ENCODE data around the gene DAZAP1. TPM values are rescaled to one million over a fixed set of nuclear protein-coding genes. Genes with fewer than 3 reads are reported as not detected.

Gene DAZAP1
- total RNA-seq, 2 donors from 2014 or later: 154 to 179 TPM

- peaks cover 70% of the 10 kb centered on the region for H3K36me3 Mint-ChIP-seq (ENCODE audit: low read depth)
- WGBS, 2 experiments (ENCODE audit: insufficient coverage in 1 of 2, insufficient read length in 1 of 2): 96 to 100% methylated on average over 7 to 9 of the region's 10 CpGs
- H3K27ac ChIP-seq (ENCODE audit: low read depth, low read length): no peak overlapping the region
These were observed 43.8 kb upstream of the DAZAP1 start for GRCh38 chr19:1363599-1363998.

GRCh38 chr19:1364070-1364704, 43.2 kb upstream of the DAZAP1 start:
- Mint-ChIP-seq H3K27me3 (ENCODE audit: insufficient read depth) (no peaks in the 10 kb centered on the region), H3K4me3 (no peak overlapping the region), H3K9me3 (no peaks in the 10 kb centered on the region), H3K4me1 (peaks cover 9% of the 10 kb centered on the region), H3K36me3 (ENCODE audit: low read depth) (peaks cover 65% of the 10 kb centered on the region), H3K27ac (no peak overlapping the region)
- H3K9me3 ChIP-seq (ENCODE audit: control insufficient read depth, low read length): no peaks in the 10 kb centered on the region
- TF ChIP-seq CTCF (conservative IDR thresholded peaks at IDR 0.05): peak; percentile 61
- no peaks in the 10 kb centered on the region for H3K27me3 ChIP-seq (ENCODE audit: control insufficient read depth, insufficient read depth, low read length, poor library complexity, severe bottlenecking)
- H3K27ac ChIP-seq (ENCODE audit: low read depth, low read length): no peak overlapping the region
- peaks cover 81% of the 10 kb centered on the region for H3K36me3 ChIP-seq (ENCODE audit: control insufficient read depth, insufficient read depth, low read length)
- no peak overlapping the region for H3K9ac ChIP-seq (ENCODE audit: extremely low read depth, low read length, poor library complexity, severe bottlenecking)
- H3K4me3 ChIP-seq (ENCODE audit: low read length): no peak overlapping the region
- DNase-seq: no peak
- 94 to 95% methylated on average over 10 to 15 of the region's 15 CpGs for WGBS, 2 experiments (ENCODE audit: insufficient coverage in 1 of 2, insufficient read length in 1 of 2)
- no peaks in the 10 kb centered on the region for H3K4me1 ChIP-seq (ENCODE audit: control insufficient read depth, insufficient read depth, low read length)

More at GRCh38 chr19:1363599-1363998, 43.8 kb upstream of the DAZAP1 start:
- Mint-ChIP-seq H3K4me3 (no peak overlapping the region), H3K27ac (no peak overlapping the region), H3K27me3 (ENCODE audit: insufficient read depth) (no peaks in the 10 kb centered on the region), H3K9me3 (no peaks in the 10 kb centered on the region), H3K4me1 (peaks cover 9% of the 10 kb centered on the region)
- Histone ChIP-seq H3K9ac (ENCODE audit: extremely low read depth, low read length, poor library complexity, severe bottlenecking) (no peak overlapping the region), H3K9me3 (ENCODE audit: control insufficient read depth, low read length) (no peaks in the 10 kb centered on the region), H3K36me3 (ENCODE audit: control insufficient read depth, insufficient read depth, low read length) (peaks cover 87% of the 10 kb centered on the region), H3K4me3 (ENCODE audit: low read length) (no peak overlapping the region), H3K27me3 (ENCODE audit: control insufficient read depth, insufficient read depth, low read length, poor library complexity, severe bottlenecking) (no peaks in the 10 kb centered on the region), H3K4me1 (ENCODE audit: control insufficient read depth, insufficient read depth, low read length) (no peaks in the 10 kb centered on the region)
- DNase-seq: no peak
- TF ChIP-seq CTCF (conservative IDR thresholded peaks at IDR 0.05): no peak

- no peaks in the 10 kb centered on the region for H3K27me3 Mint-ChIP-seq (ENCODE audit: insufficient read depth)
- H3K27ac ChIP-seq (ENCODE audit: low read depth, low read length): peak overlapping the region; percentile 36
- H3K36me3 ChIP-seq (ENCODE audit: control insufficient read depth, insufficient read depth, low read length): peaks cover 78% of the 10 kb centered on the region
- H3K36me3 Mint-ChIP-seq (ENCODE audit: low read depth): peaks cover 60% of the 10 kb centered on the region
- H3K9me3 Mint-ChIP-seq: no peaks in the 10 kb centered on the region
- TF ChIP-seq CTCF (conservative IDR thresholded peaks at IDR 0.05): no peak
- H3K4me3 Mint-ChIP-seq: no peak overlapping the region
- no peak for DNase-seq
- H3K27me3 ChIP-seq (ENCODE audit: control insufficient read depth, insufficient read depth, low read length, poor library complexity, severe bottlenecking): no peaks in the 10 kb centered on the region
- H3K27ac Mint-ChIP-seq: peak overlapping the region; percentile 37
- H3K4me3 ChIP-seq (ENCODE audit: low read length): no peak overlapping the region
- no peak overlapping the region for H3K9ac ChIP-seq (ENCODE audit: extremely low read depth, low read length, poor library complexity, severe bottlenecking)
- no peaks in the 10 kb centered on the region for H3K9me3 ChIP-seq (ENCODE audit: control insufficient read depth, low read length)
- H3K4me1 ChIP-seq (ENCODE audit: control insufficient read depth, insufficient read depth, low read length): no peaks in the 10 kb centered on the region
- WGBS, 2 experiments (ENCODE audit: insufficient coverage in 1 of 2, insufficient read length in 1 of 2): 93% methylated on average over 35 to 37 of the region's 37 CpGs
- H3K4me1 Mint-ChIP-seq: peaks cover 5% of the 10 kb centered on the region
These were observed 41.8 kb upstream of the DAZAP1 start for GRCh38 chr19:1365319-1366269.

Measured in endodermal cell (in vitro differentiated cells).